GM21360 (cell line): ENCODE data around the gene CHRNA3.

Experiments
- ATAC-seq: cut with Tn5 transposase; IDR thresholded peaks from one replicate; pipeline ENCODE4 v1.9.1; 2021; ENCODE audit warnings: mild to moderate bottlenecking, moderate library complexity; ENCODE audit not compliant: unreplicated experiment

Gene CHRNA3

GRCh38 chr15:78620527-78621421 is at the start of gene CHRNA3:
TSS of gene CHRNA3 (minus strand) at chr15:78620996. CDS start at chr15:78620794, 202 bp downstream.
- ATAC-seq: no peak

- ATAC-seq: no peak
These were observed 48.2 kb upstream of the CHRNA3 start for GRCh38 chr15:78668987-78669386.

DNA sequence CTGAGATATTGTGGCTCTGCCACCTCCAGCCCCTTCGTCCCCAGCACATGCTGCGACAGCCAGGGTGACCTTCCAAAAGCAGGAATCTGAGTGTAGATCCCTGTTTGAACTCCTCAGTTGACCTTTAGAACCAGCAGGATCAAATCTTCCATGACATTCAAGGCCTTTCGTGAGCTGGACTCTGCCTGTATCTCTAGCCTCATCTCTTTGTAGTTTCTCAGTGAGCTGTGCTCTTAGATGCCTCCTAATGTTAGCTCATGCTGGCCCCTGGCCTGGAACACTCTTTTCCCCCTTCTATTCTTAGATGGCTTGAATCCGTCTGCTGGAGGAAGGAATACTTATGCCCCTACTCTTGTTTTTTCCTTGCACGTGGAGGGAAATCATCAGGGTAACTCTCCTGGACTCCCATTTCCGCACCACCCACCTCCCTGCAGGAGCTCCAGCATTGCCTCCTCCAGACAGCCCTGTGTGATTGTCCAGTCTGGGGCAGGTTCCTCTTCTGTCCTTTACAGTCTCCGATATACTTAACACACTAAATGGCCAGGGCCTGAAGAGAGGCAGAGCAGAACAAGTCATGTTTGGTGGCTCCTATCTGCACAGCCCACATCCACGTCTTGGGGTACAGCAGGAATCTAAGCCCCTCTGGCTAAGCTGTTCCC is 46.9 kb upstream of the CHRNA3 start:
- ATAC-seq: no peak

DNA sequence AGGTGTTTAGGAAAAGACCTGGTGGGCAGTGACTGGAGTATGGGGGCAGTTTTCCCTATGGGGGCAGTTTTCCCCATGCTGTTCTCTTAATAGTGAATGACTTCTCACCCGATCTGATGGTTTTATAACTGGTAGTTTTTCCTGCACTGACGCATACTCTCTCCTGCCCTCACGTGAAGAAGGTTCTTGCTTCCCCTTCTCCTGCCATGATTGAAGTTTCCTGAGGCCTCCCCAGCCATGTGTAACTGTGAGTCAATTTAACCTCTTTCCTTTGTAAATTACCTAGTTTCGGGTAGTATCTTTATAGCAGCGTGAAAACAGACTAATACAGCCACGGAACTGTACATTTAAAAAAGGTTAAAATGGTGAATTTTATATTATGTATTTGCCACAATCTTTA is 45.2 kb upstream of the CHRNA3 start:
- ATAC-seq: no peak

- no peak for ATAC-seq
These were observed 42.9 kb upstream of the CHRNA3 start for GRCh38 chr15:78663703-78664102.

DNA sequence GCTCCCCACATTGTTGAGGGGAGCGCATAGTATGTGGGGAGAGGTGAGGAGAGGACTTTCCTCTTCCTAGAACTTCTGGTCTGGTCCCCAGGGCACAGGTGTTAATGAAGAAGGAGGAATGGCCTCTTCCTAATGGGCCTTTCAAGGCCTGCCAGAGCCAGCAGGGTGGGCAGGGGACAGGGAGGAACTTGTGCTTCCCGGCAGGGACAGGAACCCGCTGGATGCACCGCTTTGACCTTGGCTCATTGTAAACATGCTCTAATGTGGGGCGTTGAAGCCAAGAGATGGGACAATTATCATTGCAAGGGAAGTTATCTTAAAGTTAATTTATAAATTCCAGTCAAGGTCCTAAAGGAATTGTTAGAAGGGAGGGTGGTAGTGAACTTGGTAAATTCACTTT is 41.2 kb upstream of the CHRNA3 start:
- no peak for ATAC-seq

- ATAC-seq: no peak
These were observed 40.2 kb upstream of the CHRNA3 start for GRCh38 chr15:78661001-78661400.

DNA sequence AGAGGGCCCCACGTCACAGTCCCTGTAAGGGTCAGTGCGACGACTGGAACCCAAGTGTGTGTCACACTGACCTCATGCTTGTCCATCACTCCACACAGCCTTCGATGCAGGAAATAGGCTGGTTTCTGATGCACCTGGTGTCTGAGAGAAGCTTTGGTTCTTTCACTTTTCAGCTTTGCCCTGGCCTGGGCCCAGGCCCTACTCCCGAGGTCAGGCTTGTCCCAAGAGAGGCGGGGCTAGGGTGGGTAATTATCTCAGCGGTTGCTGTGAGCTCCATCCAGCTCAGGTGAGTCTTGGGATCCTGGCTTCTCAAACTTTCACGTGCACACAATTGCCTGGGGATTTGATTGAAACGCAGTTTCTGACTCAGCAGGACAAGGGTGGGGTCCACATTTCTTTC is 39.8 kb upstream of the CHRNA3 start:
- no peak for ATAC-seq

- ATAC-seq: no peak
These were observed 38.0 kb upstream of the CHRNA3 start for GRCh38 chr15:78658823-78659222.

- ATAC-seq: no peak
These were observed 33.5 kb upstream of the CHRNA3 start for GRCh38 chr15:78654272-78654671.

DNA sequence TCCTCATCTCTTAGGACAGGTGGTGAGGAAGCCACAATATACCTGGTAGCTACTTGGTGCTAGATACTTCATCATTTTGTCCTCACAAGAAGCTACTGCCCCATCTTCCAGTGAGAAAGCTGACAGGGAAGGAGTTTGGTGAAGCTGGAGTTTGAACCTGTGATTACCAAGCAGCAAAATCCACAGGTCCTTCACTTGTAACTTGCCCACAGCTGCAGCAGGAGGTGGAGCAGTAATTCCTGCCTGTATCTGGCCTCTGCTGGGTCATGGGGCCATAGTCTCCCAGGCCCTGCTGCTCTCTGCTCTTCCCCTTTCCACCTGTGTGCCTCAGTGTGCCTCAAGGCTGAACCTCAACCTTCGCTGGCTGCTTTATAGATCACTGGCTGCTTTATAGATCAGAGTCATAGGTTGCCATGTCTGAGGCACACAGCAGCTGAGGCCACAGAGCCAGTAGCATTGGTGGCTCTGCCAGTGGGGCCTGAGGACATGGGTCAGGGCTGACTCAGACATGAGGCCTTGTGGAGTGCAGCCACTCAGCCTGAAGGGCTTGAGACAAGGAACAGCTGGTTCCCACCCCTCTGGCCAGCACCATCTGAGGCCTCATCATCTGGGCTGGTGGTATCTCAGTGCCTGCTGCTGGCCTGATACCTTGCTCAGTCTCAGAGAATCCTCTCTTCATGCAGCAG is 31.3 kb upstream of the CHRNA3 start:
- no peak for ATAC-seq

DNA sequence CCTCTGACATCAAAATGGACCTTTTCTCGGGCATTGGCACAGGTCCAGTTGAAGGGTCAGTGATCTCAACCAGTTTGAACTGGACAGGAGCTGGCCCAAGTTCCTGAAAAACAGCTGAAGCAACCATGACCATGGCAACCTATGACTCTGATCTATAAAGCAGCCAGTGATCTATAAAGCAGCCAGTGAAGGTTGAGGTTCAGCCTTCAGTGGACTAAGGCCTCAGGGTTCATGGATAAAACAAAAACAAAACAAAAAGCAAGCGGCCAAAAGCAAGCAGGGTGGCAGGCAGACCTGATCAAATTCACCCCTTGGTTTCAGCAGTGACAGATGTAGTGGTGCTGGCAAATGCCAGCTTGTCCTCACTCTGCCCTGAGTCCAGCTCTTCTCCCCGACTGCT is 30.2 kb upstream of the CHRNA3 start:
- no peak for ATAC-seq

DNA sequence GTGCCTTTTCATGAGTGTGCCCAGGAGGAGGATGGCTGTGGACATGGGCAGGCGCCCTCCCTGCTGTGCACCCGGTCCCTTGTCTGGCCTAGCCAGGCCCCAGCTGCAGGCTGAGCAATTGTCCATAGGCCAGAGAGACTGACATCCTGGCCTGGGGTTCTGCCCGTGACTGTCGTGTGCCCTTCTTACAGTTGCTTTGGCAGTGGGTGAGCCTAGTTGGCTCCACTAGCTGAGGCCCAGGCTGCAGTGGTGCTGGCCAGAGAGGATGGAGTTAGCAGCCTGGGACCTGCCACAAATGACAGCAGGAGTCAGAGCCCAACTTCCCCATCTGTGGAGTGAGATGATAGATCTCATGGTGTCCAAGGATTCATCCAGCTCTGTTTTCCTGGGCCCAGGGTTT is 29.2 kb upstream of the CHRNA3 start:
- no peak for ATAC-seq

DNA sequence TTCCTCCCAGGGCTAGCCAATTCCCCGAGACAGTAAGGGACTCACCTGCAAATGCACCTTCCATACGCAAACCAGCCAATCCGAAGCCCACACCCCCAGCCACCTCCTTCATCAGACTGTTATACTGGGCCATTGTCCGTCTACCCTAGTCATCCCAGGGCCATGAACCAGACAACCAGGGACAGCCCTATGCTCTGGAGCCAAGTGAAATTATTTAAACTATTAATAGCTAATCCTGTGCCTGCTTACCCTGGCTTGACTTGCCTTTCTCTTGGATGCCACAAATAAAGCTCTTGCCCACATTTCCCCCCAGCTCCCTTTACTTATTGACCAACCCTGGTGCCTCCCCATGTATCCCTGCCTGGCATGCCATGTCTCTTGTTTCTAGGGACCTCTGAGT is 24.2 kb upstream of the CHRNA3 start:
- no peak for ATAC-seq

- ATAC-seq: no peak
These were observed 21.5 kb upstream of the CHRNA3 start for GRCh38 chr15:78642331-78642730.

DNA sequence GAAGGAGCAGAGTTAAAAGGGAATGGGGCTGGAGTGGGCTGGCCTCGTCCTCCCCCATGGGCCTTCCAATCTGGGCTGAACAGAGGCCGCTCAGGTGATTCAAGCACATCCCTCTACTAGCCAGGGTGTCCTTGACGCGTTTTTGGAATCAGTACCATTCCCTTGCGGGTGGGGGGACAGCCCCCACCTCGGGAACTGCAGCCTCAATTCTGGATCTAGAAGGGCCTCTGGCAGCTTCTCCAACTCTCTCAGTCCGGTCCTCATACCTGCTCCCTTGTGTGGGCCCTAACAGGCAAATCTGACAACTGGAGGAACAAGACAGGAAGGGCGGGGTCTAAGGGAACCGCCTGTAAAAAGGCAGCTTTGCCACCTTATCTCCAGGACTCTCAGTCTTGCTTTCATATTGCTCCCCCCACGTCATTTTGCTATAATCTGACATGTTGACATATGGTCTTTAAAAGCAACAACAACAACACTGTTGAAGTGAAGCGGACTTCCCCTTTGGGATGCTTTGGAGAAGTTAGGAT is 21.0 kb upstream of the CHRNA3 start:
- ATAC-seq: no peak

GRCh38 chr15:78641102-78641748 is 20.4 kb upstream of the CHRNA3 start, which contains the start of gene CHRNB4:
TSS of gene CHRNB4 (minus strand) at chr15:78641210. CDS start at chr15:78641133, 77 bp downstream.
- no peak for ATAC-seq

- no peak for ATAC-seq
These were observed 19.8 kb upstream of the CHRNA3 start for GRCh38 chr15:78640527-78641101.

DNA sequence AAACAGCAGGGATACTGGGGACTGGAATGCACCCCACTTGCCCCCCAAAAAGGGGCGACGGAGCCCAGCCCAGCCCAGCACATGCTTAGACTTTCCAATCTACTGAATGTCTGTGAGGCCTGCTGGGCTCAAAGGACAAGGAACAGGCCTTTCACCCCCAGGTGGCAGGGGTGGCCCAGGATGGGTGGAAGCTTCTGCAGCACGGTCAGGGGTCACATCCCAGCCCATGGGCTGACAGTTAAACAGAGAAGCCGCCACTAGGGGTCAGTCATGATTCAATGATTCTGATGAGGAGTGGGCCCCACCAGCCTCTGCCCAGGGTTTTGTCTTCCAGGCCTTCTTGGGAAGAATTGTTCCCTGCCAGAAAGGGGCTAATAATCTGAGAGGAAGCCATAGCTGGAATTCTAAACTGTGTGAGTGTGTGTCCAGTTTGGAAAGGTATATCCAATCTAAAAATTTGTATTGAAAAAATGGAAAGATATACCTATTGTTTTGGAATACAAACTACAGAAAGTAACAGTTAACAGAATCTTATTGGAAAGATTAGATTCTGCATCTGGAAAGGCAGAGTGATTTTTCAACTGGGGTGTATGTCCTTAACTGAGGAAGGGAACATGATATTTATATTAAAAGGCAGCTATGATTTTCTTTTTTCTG is 18.0 kb upstream of the CHRNA3 start:
- ATAC-seq: no peak
